HCT116 (cell line): ENCODE results near the gene SMIM35. TPM values are rescaled to one million over a fixed set of nuclear protein-coding genes. Genes with fewer than 3 reads are reported as not detected.

ENCODE experiments used
- ATAC-seq: fragments of 200-7000 bp; cut with Tn5 transposase; 2 replicates; pipeline ENCODE4 v1.9.1; 2020; ENCODE audit warnings: mild to moderate bottlenecking, moderate library complexity
- BruUV-seq: library from RNA; stranded (reverse); fragments of 400-500 nt; replicated peaks from 2 replicates; lab custom pipeline; 2021; lab: Mats Ljungman, UMichigan
- CTCF ChIA-PET: fragments of 300-600 bp; sonication (Branson Sonifier 250); formaldehyde crosslinking; loops from one replicate; lab custom pipeline; 2021; ENCODE audit warnings: antibody characterized with exemption; lab: Charles Lee
- POLR2A ChIA-PET: fragments of 300-600, 350-600 bp; sonication (Branson Sonifier 250); formaldehyde crosslinking; loops from one replicate; lab custom pipeline; 2021; ENCODE audit warnings: antibody characterized with exemption; lab: Charles Lee
- RAD21 ChIA-PET, 2 experiments: fragments of 300-600 bp; sonication (Branson Sonifier 250); formaldehyde crosslinking; loops; one replicate each; lab custom pipeline; 2023; ENCODE audit warnings: low total read pairs in 2 of 2; ENCODE audit not compliant: uncharacterized antibody in 2 of 2, unreplicated experiment in 2 of 2, low non-redundant PET in 1 of 2; lab: Charles Lee
- DNase-seq: peaks from one replicate; pipeline ENCODE4 v3.0.0-alpha.2; 2010; ENCODE audit warnings: low read depth, low spot score
- H2AFZ ChIP-seq: fragments of 200-600 bp; shearing (Covaris generic), sonication (generic); 2 replicates; pipeline ENCODE4 v1.6.1; 2017; ENCODE audit warnings: low read depth, mixed run types, mixed read lengths, antibody characterized with exemption, low read length; ENCODE audit not compliant: poor library complexity, severe bottlenecking
- H3K27ac ChIP-seq: 2 replicates; pipeline ENCODE4 v1.5.1; 2012; ENCODE audit warnings: low read depth, low read length
- H3K27me3 ChIP-seq: fragments of 200-600 bp; sonication (generic); 2 replicates; pipeline ENCODE4 v1.6.1; 2016; ENCODE audit warnings: mixed run types, low read length, mixed read lengths; ENCODE audit not compliant: insufficient read depth
- H3K36me3 ChIP-seq, 2 experiments: fragments of 200-500 bp in 1 of 2; fragments of 200-600 bp in 1 of 2; sonication (Bioruptor generic) in 1 of 2; sonication (generic) in 1 of 2; 2 replicates each; pipeline versions ENCODE4 v1.5.1 to v1.6.1; 2014 to 2016; ENCODE audit warnings: low read length in 2 of 2, inconsistent platforms in 1 of 2, mixed read lengths in 1 of 2, mixed run types in 1 of 2; ENCODE audit not compliant: insufficient read depth in 2 of 2, control insufficient read depth in 1 of 2
- H3K4me1 ChIP-seq, 2 experiments: fragments of 200-600 bp in 1 of 2; sonication (generic) in 1 of 2; 2 replicates each; pipeline versions ENCODE4 v1.5.1 to v1.6.1; 2012 to 2017; ENCODE audit warnings: low read length in 2 of 2, inconsistent platforms in 1 of 2, mild to moderate bottlenecking in 1 of 2, mixed read lengths in 1 of 2, mixed run types in 1 of 2, moderate library complexity in 1 of 2; ENCODE audit not compliant: insufficient read depth in 2 of 2, control insufficient read depth in 1 of 2
- H3K4me2 ChIP-seq: fragments of 200-600 bp; sonication (generic); 2 replicates; pipeline ENCODE4 v1.6.1; 2017; ENCODE audit warnings: mixed run types, low read length, mixed read lengths
- H3K4me3 ChIP-seq, 2 experiments: fragments of 200-600 bp in 1 of 2; sonication (generic) in 1 of 2; replicated peaks in 1 of 2; 2 replicates each; pipeline ENCODE4 v1.5.1; 2011 to 2016; ENCODE audit warnings: low read length in 2 of 2, control low read depth in 1 of 2, low read depth in 1 of 2, mild to moderate bottlenecking in 1 of 2, mixed read lengths in 1 of 2, mixed run types in 1 of 2
- H3K79me2 ChIP-seq: fragments of 200-600 bp; sonication (generic); 2 replicates; pipeline ENCODE4 v1.6.1; 2017; ENCODE audit warnings: mild to moderate bottlenecking, mixed run types, low read length, moderate library complexity, mixed read lengths; ENCODE audit not compliant: insufficient read depth
- H3K9ac ChIP-seq: fragments of 200-600 bp; sonication (generic); 2 replicates; pipeline ENCODE4 v1.6.1; 2016; ENCODE audit warnings: low read length, mixed read lengths
- H3K9me2 ChIP-seq: fragments of 200-600 bp; sonication (generic), shearing (Covaris generic); 2 replicates; pipeline ENCODE4 v1.6.1; 2017; ENCODE audit warnings: mixed run types, mild to moderate bottlenecking, moderate library complexity; ENCODE audit not compliant: insufficient read depth
- H3K9me3 ChIP-seq, 2 experiments: fragments of 200-500 bp in 1 of 2; fragments of 200-600 bp in 1 of 2; sonication (Bioruptor generic) in 1 of 2; sonication (generic) in 1 of 2; 2 replicates each; pipeline ENCODE4 v1.6.1; 2014 to 2017; ENCODE audit warnings: low read length in 2 of 2, mixed read lengths in 2 of 2, inconsistent platforms in 1 of 2, low read depth in 1 of 2, mild to moderate bottlenecking in 1 of 2, mixed run types in 1 of 2, moderate library complexity in 1 of 2; ENCODE audit not compliant: control insufficient read depth in 1 of 2, insufficient read depth in 1 of 2
- H4K20me1 ChIP-seq: fragments of 200-600 bp; sonication (generic), shearing (Covaris generic); 2 replicates; pipeline ENCODE4 v1.6.1; 2017; ENCODE audit warnings: mixed run types, mild to moderate bottlenecking, moderate library complexity; ENCODE audit not compliant: insufficient read depth
- CTCF ChIP-seq, 3 experiments: fragments of 200-600 bp in 1 of 3; sonication (generic) in 1 of 3; IDR thresholded peaks in 2 of 3; conservative IDR thresholded peaks in 1 of 3; 2 replicates each; pipeline ENCODE4 v1.5.1; 2012 to 2017; ENCODE audit warnings: low read depth in 2 of 3, low read length in 2 of 3, antibody characterized with exemption in 1 of 3, borderline replicate concordance in 1 of 3, control low read depth in 1 of 3, mild to moderate bottlenecking in 1 of 3, mixed read lengths in 1 of 3, mixed run types in 1 of 3, moderate library complexity in 1 of 3; ENCODE audit not compliant: insufficient read depth in 1 of 3
- ELF1 ChIP-seq: IDR thresholded peaks from 2 replicates; pipeline ENCODE4 v1.6.1; 2012; ENCODE audit warnings: low read depth, borderline replicate concordance
- EZH2 ChIP-seq: fragments of 200-600 bp; sonication (generic); IDR thresholded peaks from 2 replicates; pipeline ENCODE4 v1.6.1; 2017; ENCODE audit warnings: antibody characterized with exemption, mixed run types
- EZH2phosphoT487 ChIP-seq: fragments of 200-600 bp; IDR thresholded peaks from 2 replicates; pipeline ENCODE4 v1.6.1; 2018; ENCODE audit warnings: antibody characterized with exemption, borderline replicate concordance
- POLR2A ChIP-seq: IDR thresholded peaks from 2 replicates; pipeline ENCODE4 v1.7.0; 2011; ENCODE audit warnings: borderline replicate concordance; ENCODE audit not compliant: insufficient read depth, insufficient read length; ENCODE audit errors: extremely low read depth
- RAD21 ChIP-seq: IDR thresholded peaks from 2 replicates; pipeline ENCODE4 v1.6.1; 2012; ENCODE audit warnings: low read depth, mild to moderate bottlenecking
- SP1 ChIP-seq: IDR thresholded peaks from 2 replicates; pipeline ENCODE4 v1.6.1; 2012; ENCODE audit warnings: low read depth
- TCF7L2 ChIP-seq: IDR thresholded peaks from 2 replicates; pipeline ENCODE4 v1.7.0; 2011; ENCODE audit warnings: borderline replicate concordance, inconsistent platforms; ENCODE audit not compliant: insufficient read depth, insufficient read length; ENCODE audit errors: extremely low read depth
- ZBTB33 ChIP-seq: IDR thresholded peaks from 2 replicates; pipeline ENCODE4 v1.6.1; 2011; ENCODE audit warnings: mild to moderate bottlenecking, low read length, moderate library complexity; ENCODE audit not compliant: insufficient replicate concordance; ENCODE audit errors: extremely low read depth
- ZNF274 ChIP-seq: fragments of 200-500 bp; sonication (Bioruptor generic); IDR thresholded peaks from 2 replicates; pipeline ENCODE4 v1.6.1; 2014; ENCODE audit warnings: mild to moderate bottlenecking, low read depth, low read length, inconsistent platforms
- intact Hi-C: fragments of 100-400 bp; cut with micrococcal nuclease; formaldehyde crosslinking; loops from 2 replicates; pipeline ENCODE4 v1.10.0; 2022
- total RNA-seq: library from RNA; stranded (reverse); gene quantifications from one replicate; pipeline ENCODE4 v1.2.1, GENCODE V29; 2021; ENCODE audit not compliant: unreplicated experiment

SMIM35 gene
- total RNA-seq, 1 experiment from 2014 or later = not detected

GRCh38 chr11:118060081-118060661 is 26.6 kb downstream of the SMIM35 start:
- Histone ChIP-seq H3K9ac (no peak overlapping the region), H3K79me2 (no peaks in the 10 kb centered on the region), H3K27ac (no peak overlapping the region), H3K9me2 (no peaks in the 10 kb centered on the region), H3K4me3 (no peak overlapping the region), H3K27me3 (no peaks in the 10 kb centered on the region), H3K4me1 (peaks cover 0 to 7% of the 10 kb centered on the region in 2 experiments; a peak in 1 of 4 replicates), H3K36me3 (no peaks in the 10 kb centered on the region), H4K20me1 (no peaks in the 10 kb centered on the region), H2AFZ (no peak overlapping the region), H3K4me2 (no peak overlapping the region), H3K9me3 (no peaks in the 10 kb centered on the region)
- no peak for TF ChIP-seq EZH2
- no peak for TF ChIP-seq CTCF (IDR thresholded peaks at IDR 0.05 in 2 of 3, conservative IDR thresholded peaks at IDR 0.05 in 1 of 3; ENCODE audit: borderline replicate concordance in 1 of 3, insufficient read depth in 1 of 3, low read depth in 2 of 3, low read length in 2 of 3)
- TF ChIP-seq RAD21 = no peak
- TF ChIP-seq POLR2A = no peak
- no peak for TF ChIP-seq ZBTB33
- no peak for TF ChIP-seq ZNF274
- no peak for TF ChIP-seq TCF7L2
- TF ChIP-seq ELF1 = no peak
- TF ChIP-seq SP1 = no peak
- TF ChIP-seq EZH2phosphoT487 = no peak
- no peak for ATAC-seq
- intact Hi-C loops = no loop called here
- CTCF ChIA-PET = interaction anchor here (1.1 kb wide), 1 partner anchor 113 kb away, joined by 3 read pairs; no protein-coding TSS in a partner anchor
- POLR2A ChIA-PET = no interaction called here
- DNase-seq = no peak
- no TSS peak for BruUV-seq
- RAD21 ChIA-PET = no interaction called here
